HG02759 (cell line): ENCODE measurements around the gene GRM2.
"Not testable (repeated sequence)": the region's sequence is repeated elsewhere in the genome, so short reads cannot be mapped to it uniquely, and the experiment has no call there.

Experiments used
- ATAC-seq: cut with Tn5 transposase; IDR thresholded peaks from one replicate; pipeline ENCODE4 v1.9.1; 2021; ENCODE audit warnings: mild to moderate bottlenecking, moderate library complexity; ENCODE audit not compliant: unreplicated experiment

Gene GRM2

DNA sequence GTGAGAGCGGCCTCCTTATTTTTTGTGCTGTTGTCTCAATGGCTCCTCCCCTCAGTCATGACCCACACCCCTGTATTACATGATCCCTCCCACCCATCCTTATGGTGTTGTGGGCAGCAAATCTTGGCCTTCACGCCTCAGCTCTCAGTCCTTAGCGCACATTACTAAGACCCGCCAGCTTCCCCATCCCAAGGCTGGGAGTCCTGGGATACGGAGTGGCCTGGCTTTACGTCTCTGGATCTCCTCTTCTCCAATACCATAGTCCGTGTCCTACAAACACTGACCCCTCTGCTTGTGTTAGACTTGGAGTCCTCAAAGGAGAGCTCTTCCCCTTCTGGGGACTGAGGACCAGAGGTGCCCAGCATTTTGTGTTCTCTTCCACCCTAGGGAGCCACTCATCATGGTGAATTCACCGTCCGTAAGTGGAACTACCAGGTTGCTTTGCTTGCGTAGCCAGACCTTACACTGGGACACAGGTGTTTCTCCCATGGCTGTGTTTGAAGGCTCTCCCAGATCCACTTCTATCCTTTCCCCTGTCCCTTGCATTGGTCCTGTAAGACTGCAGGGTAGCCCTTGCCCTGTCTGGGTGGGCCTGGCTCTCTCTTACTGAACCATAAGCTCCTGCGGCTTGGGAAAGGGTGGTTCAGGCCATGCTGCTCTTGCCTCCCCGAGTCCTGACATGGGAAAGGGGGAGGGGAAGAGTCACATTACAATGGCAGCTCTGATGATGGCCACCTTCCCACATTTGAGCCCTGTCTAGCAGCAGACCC lies 13.6 kb downstream of the GRM2 start:
- no peak for ATAC-seq

DNA sequence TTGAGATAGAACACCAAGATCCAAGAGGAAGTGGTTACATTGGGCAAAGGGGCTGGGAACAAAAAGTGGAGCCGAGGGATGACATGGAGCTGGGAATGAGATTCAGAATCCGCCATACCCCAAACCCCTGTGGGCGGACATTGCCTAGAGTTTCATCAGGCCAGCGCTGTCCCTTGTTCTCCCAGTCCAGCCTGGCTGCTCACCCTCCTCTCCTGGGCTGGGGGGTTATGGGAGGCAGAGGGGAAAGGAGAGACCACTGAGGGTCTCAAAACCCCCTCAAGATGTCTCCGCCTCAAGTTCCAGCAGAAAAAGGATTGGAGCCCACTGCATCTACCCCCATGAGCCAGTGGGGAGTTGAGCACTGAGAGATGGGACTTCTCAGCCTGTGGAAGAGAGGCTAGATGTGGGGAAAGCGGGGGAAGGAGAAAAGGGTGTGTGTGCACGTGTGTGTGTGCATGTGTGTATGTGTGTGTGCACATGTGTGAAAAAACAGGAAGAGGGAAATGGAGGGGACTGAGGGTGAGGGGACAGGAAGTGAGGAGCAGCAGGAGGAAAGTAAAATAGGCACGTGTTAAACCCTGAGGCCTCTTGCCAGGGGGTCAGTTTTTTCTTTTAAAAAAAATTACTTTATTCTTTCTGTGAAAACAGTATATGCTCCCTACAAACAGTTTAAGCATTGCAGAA lies 14.3 kb downstream of the GRM2 start:
- no peak for ATAC-seq

DNA sequence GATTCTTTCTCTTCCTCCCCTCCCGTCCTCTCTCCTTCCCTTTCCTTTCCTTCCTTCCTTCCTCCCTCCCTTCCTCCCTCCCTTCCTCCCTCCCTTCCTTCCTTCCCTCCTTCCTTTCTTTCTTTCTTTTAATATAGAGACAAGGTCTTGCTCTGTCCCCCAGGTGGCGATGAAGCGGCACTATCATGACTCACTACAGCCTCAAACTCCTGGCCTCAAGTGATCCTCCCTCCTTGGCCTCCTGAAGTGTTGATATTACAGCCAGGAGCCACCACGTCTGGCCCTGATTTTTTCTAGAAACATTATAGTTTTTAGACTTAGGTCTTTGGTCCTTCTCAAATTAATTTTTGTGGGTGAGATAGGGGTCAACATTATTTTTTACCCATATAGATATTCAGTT lies 15.5 kb downstream of the GRM2 start:
- no peak for ATAC-seq

DNA sequence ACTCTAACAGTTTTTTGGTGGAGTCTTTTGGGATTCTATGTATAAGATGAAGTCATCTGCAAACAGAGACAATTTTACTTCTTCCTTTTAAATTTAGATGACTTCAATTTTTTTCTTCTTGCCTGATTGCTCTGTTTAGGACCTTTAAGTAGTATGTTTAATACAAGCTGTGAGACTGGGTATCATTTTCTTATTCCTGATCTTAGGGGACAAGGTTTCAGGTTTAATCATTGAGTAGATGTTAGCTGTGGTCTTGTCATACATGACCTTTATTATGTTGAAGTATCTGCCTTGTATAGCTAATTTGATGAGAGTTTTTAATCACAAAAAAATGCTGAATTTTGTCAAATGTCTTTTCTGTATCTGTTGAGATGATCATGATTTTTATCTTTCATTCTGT lies 20.6 kb downstream of the GRM2 start:
- ATAC-seq: no peak

DNA sequence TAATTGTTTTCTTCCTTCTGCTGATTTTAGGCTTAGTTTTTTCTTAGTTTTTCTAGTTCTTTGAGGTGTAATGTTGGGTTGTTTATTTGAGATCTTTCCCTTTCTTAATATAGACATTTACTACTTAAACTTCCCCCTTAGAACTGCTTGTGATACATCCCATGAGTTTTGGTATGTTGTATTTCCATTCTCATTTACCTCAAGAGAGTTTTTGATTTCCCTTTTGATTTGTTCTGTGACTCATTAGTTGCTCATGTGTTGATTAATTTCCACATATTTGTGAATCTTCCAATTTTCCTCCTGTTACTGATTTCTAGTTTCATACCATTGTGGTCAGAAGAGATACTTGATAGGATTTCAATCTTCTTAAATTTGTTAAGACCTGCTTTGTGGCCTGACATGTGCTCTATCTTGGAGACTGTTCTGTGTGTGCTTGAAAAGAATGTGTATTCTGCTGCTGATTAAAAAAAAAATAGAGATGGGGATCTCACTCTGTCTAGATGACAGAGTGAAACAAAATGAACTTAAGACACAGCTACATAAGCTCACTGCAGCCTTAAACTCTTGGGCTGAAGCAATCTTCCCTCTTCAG lies 22.3 kb downstream of the GRM2 start:
- no peak for ATAC-seq

DNA sequence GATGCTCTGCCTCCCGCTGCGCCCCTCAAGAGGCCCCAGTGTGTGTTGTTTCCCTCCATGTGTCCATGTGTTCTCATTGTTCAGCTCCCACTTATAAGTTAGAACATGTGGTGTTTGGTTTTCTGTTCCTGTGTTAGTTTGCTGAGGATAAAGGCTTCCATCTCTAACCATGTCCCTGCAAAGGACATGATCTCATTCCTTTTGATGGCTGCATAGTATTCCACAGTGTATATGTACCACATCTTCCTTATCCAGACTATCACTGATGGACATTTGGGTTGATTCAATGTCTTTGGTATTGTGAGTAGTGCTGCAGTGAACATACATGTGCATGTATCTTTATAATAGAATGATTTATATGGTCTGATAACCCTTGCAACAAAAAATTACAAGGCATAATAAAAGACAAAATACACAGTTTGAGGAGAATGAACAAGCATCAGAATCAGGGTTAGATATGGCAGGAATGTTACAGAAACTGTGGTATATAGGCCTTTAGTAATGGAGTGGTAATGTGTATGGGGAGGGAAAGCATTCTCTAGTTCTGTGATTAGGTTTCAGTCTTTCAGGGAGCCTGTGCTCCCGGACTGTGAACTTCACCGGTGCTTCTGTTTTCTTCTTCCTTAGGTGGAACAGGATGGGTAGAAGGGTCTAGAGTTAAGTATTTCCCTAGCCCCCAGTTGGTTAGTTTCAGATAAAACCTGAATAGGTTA lies 27.1 kb downstream of the GRM2 start:
- ATAC-seq: no peak

DNA sequence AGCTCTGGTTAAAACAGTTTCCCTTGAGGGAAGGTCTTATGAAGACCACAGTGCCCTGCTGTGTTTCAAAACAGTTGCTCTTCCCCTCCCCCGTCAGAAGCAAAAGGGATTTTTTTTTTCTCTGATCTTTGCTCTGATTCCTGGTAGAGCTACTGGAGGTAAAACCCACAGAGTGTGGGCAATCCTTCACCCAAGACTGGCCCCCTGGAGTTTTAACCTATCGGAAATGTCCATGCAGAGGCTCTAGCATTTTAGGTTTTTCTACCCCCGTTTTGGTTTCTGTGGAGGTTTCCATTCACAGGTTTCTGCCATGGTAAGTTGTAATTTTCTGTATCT lies 27.7 kb downstream of the GRM2 start:
- ATAC-seq: no peak

DNA sequence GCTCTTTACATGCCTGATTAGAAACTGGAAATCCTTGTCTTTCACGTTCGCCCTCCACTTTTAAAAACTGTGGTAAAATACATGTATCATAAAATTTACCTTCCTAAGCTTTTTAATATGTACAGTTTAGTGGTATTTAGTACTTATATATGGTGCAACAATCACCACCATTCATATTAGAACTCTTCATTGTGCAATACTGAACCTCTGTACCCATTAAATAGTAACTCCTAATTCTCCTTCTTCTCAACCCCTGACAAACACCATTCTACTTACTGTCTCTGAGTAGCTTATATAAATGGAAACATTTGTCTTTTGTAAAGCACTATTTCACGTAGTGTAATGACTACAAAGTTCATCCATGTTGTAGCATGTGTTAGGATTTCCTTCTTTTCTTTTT lies 28.2 kb downstream of the GRM2 start:
- ATAC-seq: no peak

DNA sequence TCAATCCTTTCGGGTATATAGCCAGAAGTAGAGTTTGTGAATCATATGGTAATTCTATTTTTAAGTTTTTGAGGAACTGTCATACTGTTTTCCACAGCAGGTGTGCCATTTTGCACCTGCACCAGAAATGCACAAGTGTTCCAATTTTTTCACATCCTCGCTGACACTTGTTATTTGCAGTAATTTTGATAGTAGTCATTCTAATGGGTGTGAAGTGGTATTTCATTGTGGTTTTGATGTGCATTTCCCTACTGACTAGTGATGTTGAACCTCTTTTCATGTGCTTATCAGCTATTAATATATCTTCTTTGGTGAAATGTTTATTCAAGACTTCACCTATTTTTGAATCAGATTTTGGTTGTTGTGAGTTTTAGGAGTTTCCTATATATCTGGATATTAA lies 29.1 kb downstream of the GRM2 start:
- no peak for ATAC-seq

DNA sequence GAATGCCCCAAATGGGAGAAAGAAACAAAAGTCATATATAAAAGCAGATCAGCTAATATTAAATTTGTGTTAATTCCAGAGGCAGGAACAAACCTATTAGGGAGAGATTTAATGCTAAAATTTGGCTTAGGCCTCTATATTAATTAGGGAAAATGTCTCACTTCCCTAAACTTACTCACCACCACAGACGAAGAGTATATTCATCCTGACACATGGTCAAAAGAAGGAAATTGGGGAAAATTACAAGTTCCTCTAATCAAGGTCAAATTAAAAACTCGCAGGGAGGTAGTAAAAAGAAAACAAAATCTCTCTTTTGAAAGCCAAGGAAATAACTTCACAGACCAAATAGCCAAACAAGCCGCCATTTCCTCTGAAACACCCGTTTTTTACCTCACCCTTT lies 32.2 kb downstream of the GRM2 start:
- ATAC-seq: no peak

DNA sequence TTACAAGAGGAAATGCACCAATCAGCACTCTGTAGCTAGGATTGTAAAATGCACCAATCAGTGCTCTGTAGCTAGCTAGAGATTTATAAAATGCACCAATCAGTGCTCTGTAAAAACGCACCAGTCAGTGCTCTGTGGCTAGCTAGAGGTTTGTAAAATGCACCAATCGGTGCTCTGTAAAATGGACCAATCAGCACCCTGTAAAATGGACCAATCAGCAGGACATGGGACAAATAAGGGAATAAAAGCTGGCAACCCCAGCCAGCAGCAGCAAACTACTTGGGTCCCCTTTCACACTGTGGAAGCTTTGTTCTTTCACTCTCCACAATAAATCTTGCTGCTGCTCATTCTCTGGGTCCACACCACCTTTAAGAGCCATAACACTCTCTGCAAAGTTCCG lies 35.5 kb downstream of the GRM2 start:
- ATAC-seq: not testable (repeated sequence)

DNA sequence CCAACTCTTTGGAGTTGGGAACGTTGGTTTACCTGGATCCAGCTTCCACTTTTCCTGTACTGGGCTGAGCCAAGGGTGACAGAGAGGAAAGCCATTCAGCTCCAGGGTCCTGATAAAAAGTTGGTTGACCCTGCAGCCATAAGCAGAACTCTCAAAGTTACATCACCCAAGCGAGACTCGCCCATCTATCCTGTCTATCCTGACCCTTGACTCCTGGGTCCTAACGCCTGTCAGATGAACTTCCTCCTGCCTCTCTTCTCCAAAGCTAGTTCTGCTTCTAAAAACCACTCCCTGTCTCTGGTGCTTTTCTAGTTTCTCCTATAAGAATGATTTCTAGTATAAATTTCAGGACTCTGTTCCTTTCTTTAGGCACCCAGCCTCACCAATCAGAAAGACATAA lies 36.1 kb downstream of the GRM2 start:
- ATAC-seq: not testable (repeated sequence)

DNA sequence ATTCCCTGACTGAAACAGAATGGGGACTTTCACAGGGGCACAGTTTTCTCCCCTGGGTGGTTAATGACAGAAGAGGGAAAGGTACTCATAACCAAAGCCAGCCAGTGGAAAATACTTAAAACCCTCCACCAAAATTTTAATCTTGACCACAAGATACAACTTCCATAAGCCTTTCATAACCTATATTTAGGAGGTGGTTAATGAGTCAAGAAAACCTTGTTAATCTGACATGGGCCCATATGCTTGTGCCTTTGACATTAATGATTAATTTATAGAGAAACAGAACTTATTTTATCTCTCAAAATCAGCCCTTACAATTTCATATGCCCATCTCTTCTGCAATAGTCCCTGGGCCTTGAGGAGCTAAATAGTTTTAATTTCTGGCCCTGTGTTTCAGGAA lies 41.0 kb downstream of the GRM2 start:
- ATAC-seq: no peak

DNA sequence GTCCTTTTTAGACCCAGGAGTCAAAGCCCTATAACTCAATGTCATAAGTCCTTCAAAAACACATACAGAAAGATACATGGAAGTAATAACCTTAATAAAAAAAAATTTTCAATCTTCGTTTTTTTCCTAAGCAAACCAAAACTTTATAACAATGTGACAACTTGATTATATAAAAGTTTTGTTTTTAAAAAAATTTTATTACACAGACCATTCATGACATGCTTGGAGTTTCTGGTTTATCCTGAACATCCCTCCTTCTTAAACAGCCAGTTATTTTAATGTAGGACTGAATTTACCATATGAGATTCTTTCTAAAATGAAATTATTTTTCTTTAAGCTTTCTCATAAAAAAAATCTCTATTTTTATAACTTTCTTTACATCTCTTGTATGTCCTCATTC lies 41.5 kb downstream of the GRM2 start:
- no peak for ATAC-seq

DNA sequence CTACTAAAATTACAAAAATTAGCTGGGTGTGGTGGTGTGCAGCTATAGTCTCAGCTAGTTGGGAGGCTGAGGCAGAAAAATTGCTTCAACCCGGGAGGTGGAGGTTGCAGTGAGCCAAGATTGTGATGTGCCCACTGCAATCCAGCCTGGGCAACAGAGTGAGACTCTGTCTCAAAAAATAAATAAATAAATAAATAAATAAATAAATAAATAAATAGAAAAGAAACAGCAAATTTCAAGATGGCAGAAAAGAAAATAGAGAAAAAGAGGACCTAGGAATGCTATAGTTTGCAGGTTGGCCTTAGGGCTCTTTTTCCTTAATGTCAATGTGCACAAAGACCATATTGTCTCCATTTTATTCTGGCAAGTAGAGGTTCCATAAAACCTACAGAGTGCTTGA lies 44.0 kb downstream of the GRM2 start:
- ATAC-seq: no peak

DNA sequence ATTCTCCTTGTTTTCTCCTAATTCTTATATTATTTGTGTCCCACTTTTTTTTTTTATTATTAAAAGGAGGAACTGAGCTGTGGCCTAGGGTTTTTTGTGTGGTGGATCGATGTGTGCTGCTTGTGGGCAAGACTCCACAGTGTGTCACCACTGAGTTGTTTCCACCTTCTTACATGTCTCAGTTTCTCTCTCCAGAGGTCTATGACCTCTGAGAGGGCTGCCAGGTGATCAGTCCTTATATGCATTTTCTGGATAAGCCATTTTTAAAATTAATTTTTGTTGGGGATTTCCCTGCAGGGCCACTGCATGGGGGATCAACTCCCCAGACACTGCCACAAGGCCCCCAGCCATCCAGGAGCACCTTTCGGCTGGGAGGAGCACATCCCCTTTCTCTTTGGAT lies 44.4 kb downstream of the GRM2 start:
- no peak for ATAC-seq

DNA sequence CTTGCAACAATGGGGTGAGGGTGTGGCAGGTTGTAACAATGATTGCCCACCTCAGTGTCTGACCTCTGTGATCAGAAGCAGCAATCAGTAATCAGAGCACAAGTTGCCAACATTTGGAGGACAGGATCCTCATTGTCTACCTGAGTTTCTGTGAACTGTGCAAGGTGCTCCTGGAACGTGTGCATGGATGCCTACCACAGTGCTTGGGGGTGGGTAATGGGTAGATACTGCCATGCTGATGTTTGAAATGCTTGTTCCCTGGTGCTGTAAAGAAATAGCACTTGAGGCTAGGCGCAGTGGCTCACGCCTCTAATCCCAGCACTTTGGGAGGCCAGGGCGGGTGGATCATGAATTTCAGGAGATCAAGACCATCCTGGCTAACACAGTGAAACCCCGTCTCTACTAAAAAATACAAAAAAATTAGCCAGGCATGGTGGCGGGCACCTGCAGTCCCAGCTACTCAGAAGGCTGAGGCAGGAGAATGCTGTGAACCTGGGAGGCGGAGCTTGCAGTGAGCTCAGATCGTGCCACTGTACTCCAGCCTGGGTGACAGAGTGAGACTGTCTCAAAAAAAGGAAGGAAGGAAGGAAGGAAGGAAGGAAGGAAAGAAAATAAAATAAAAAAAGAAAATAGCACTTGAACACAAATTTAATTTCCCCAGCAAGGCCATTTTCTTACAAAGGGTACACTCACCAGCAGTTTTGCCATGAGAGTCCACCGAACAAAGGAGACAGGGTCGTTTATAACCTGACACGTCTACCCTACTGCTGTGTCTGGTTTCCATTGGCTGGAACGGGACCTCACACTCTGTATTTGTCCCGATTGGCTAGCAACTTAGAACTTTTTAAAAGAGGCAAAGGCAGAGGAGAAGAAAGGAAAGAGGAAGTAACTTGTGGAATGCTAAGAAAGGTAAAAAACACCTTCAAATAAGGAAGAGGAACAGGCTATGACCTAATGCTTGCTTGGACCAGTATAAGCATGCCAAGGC lies 47.2 kb downstream of the GRM2 start:
- ATAC-seq: not testable (repeated sequence)

DNA sequence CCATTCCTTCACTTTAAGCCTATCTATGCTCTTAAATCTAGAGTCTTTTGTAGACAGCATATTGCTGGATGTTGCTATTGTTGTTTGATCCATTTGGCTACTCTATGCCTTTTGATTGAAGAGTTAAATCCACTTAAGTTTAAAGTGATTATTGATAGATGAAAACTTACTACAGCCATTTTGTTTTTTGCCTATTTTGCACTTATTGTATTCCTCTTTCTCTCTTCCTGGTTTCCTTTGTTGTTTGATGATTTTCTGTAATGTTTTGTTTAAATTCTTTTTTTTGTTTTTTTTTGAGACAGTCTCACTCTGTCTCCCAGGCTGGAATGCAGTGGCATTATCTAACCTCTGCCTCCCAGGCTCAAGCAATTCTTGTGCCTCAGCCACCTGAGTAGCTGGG lies 52.3 kb downstream of the GRM2 start:
- no peak for ATAC-seq
